ENCODE measurements around the gene PRKCA.

Gene PRKCA

GRCh38 chr17:66778531-66779236 lies 476.3 kb downstream of the PRKCA start:
- peak overlapping the region; percentile 32 for H3K9ac ChIP-seq (ENCODE audit: insufficient read length, low read depth)
- H3K9me3 ChIP-seq (ENCODE audit: insufficient read depth, low read length), result no peaks in the 10 kb centered on the region
- no peak for TF ChIP-seq YY1 (IDR thresholded peaks at IDR 0.05; ENCODE audit: insufficient read depth, insufficient read length)
- H3K4me1 ChIP-seq (ENCODE audit: insufficient read depth, insufficient read length), result peaks cover 23% of the 10 kb centered on the region
- H3K36me3 ChIP-seq (ENCODE audit: insufficient read depth, insufficient read length, low read length), result no peaks in the 10 kb centered on the region
- no peak for DNase-seq (ENCODE audit: low read depth, low spot score)
- no peaks in the 10 kb centered on the region for H3K27me3 ChIP-seq (ENCODE audit: insufficient read depth, insufficient read length)
- no peak overlapping the region for H3K4me3 ChIP-seq (ENCODE audit: insufficient read length, low read depth)

- Histone ChIP-seq H3K9me3 (ENCODE audit: insufficient read depth, low read length) (no peaks in the 10 kb centered on the region), H3K4me3 (ENCODE audit: insufficient read length, low read depth) (no peak overlapping the region), H3K36me3 (ENCODE audit: insufficient read depth, insufficient read length, low read length) (no peaks in the 10 kb centered on the region), H3K9ac (ENCODE audit: insufficient read length, low read depth) (peak overlapping the region; percentile 32), H3K4me1 (ENCODE audit: insufficient read depth, insufficient read length) (peaks cover 23% of the 10 kb centered on the region), H3K27me3 (ENCODE audit: insufficient read depth, insufficient read length) (no peaks in the 10 kb centered on the region)
- no peak for DNase-seq (ENCODE audit: low read depth, low spot score)
- no peak for TF ChIP-seq SUZ12 (IDR thresholded peaks at IDR 0.05; ENCODE audit: extremely low read depth, insufficient read depth, insufficient read length)
- no peak for TF ChIP-seq YY1 (IDR thresholded peaks at IDR 0.05; ENCODE audit: insufficient read depth, insufficient read length)
- TF ChIP-seq ZNF274 (IDR thresholded peaks at IDR 0.05; ENCODE audit: low read depth, low read length), result no peak
These were observed 476.8 kb downstream of the PRKCA start for GRCh38 chr17:66779237-66779606.

- H3K9ac ChIP-seq (ENCODE audit: insufficient read length, low read depth), result no peak overlapping the region
- no peak overlapping the region for H3K4me3 ChIP-seq (ENCODE audit: insufficient read length, low read depth)
These were observed 478.7 kb downstream of the PRKCA start for GRCh38 chr17:66781135-66781534.

GRCh38 chr17:66782851-66783250 lies 480.4 kb downstream of the PRKCA start:
- Histone ChIP-seq H3K27me3 (ENCODE audit: insufficient read depth, insufficient read length) (no peaks in the 10 kb centered on the region), H3K9ac (ENCODE audit: insufficient read length, low read depth) (no peak overlapping the region), H3K36me3 (ENCODE audit: insufficient read depth, insufficient read length, low read length) (peaks cover 8% of the 10 kb centered on the region), H3K9me3 (ENCODE audit: insufficient read depth, low read length) (no peaks in the 10 kb centered on the region), H3K4me3 (ENCODE audit: insufficient read length, low read depth) (no peak overlapping the region), H3K4me1 (ENCODE audit: insufficient read depth, insufficient read length) (peaks cover 19% of the 10 kb centered on the region)
- TF ChIP-seq YY1 (IDR thresholded peaks at IDR 0.05; ENCODE audit: insufficient read depth, insufficient read length) (no peak), SUZ12 (IDR thresholded peaks at IDR 0.05; ENCODE audit: extremely low read depth, insufficient read depth, insufficient read length) (no peak), ZNF274 (IDR thresholded peaks at IDR 0.05; ENCODE audit: low read depth, low read length) (no peak)
- DNase-seq (ENCODE audit: low read depth, low spot score), result no peak

More at GRCh38 chr17:66781135-66781534, 478.7 kb downstream of the PRKCA start:
- no peak for DNase-seq (ENCODE audit: low read depth, low spot score)
- TF ChIP-seq ZNF274 (IDR thresholded peaks at IDR 0.05; ENCODE audit: low read depth, low read length) (no peak), SUZ12 (IDR thresholded peaks at IDR 0.05; ENCODE audit: extremely low read depth, insufficient read depth, insufficient read length) (no peak), YY1 (IDR thresholded peaks at IDR 0.05; ENCODE audit: insufficient read depth, insufficient read length) (no peak)
- Histone ChIP-seq H3K4me1 (ENCODE audit: insufficient read depth, insufficient read length) (peaks cover 24% of the 10 kb centered on the region), H3K27me3 (ENCODE audit: insufficient read depth, insufficient read length) (no peaks in the 10 kb centered on the region), H3K36me3 (ENCODE audit: insufficient read depth, insufficient read length, low read length) (no peaks in the 10 kb centered on the region), H3K9me3 (ENCODE audit: insufficient read depth, low read length) (no peaks in the 10 kb centered on the region)

- peaks cover 19% of the 10 kb centered on the region for H3K4me1 ChIP-seq (ENCODE audit: insufficient read depth, insufficient read length)
These were observed 481.4 kb downstream of the PRKCA start for GRCh38 chr17:66783656-66784381.

GRCh38 chr17:66784621-66785364 lies 482.4 kb downstream of the PRKCA start:
- no peak overlapping the region for H3K9ac ChIP-seq (ENCODE audit: insufficient read length, low read depth)

More at GRCh38 chr17:66783656-66784381, 481.4 kb downstream of the PRKCA start:
- no peak for DNase-seq (ENCODE audit: low read depth, low spot score)
- H3K36me3 ChIP-seq (ENCODE audit: insufficient read depth, insufficient read length, low read length), result peaks cover 8% of the 10 kb centered on the region
- H3K9me3 ChIP-seq (ENCODE audit: insufficient read depth, low read length), result no peaks in the 10 kb centered on the region
- no peak overlapping the region for H3K9ac ChIP-seq (ENCODE audit: insufficient read length, low read depth)
- H3K4me3 ChIP-seq (ENCODE audit: insufficient read length, low read depth), result no peak overlapping the region
- H3K27me3 ChIP-seq (ENCODE audit: insufficient read depth, insufficient read length), result no peaks in the 10 kb centered on the region
- TF ChIP-seq ZNF274 (IDR thresholded peaks at IDR 0.05; ENCODE audit: low read depth, low read length) (no peak), SUZ12 (IDR thresholded peaks at IDR 0.05; ENCODE audit: extremely low read depth, insufficient read depth, insufficient read length) (no peak), YY1 (IDR thresholded peaks at IDR 0.05; ENCODE audit: insufficient read depth, insufficient read length) (no peak)

GRCh38 chr17:66786107-66786506 lies 483.7 kb downstream of the PRKCA start:
- DNase-seq (ENCODE audit: low read depth, low spot score), result no peak
- Histone ChIP-seq H3K4me1 (ENCODE audit: insufficient read depth, insufficient read length) (peaks cover 15% of the 10 kb centered on the region), H3K9ac (ENCODE audit: insufficient read length, low read depth) (no peak overlapping the region), H3K4me3 (ENCODE audit: insufficient read length, low read depth) (no peak overlapping the region), H3K9me3 (ENCODE audit: insufficient read depth, low read length) (no peaks in the 10 kb centered on the region), H3K36me3 (ENCODE audit: insufficient read depth, insufficient read length, low read length) (peaks cover 12% of the 10 kb centered on the region), H3K27me3 (ENCODE audit: insufficient read depth, insufficient read length) (no peaks in the 10 kb centered on the region)
- TF ChIP-seq ZNF274 (IDR thresholded peaks at IDR 0.05; ENCODE audit: low read depth, low read length), result no peak
- TF ChIP-seq SUZ12 (IDR thresholded peaks at IDR 0.05; ENCODE audit: extremely low read depth, insufficient read depth, insufficient read length), result no peak
- no peak for TF ChIP-seq YY1 (IDR thresholded peaks at IDR 0.05; ENCODE audit: insufficient read depth, insufficient read length)

More at GRCh38 chr17:66784621-66785364, 482.4 kb downstream of the PRKCA start:
- TF ChIP-seq YY1 (IDR thresholded peaks at IDR 0.05; ENCODE audit: insufficient read depth, insufficient read length) (no peak), SUZ12 (IDR thresholded peaks at IDR 0.05; ENCODE audit: extremely low read depth, insufficient read depth, insufficient read length) (no peak), ZNF274 (IDR thresholded peaks at IDR 0.05; ENCODE audit: low read depth, low read length) (no peak)
- peaks cover 16% of the 10 kb centered on the region for H3K4me1 ChIP-seq (ENCODE audit: insufficient read depth, insufficient read length)
- DNase-seq (ENCODE audit: low read depth, low spot score), result no peak
- H3K4me3 ChIP-seq (ENCODE audit: insufficient read length, low read depth), result no peak overlapping the region
- no peaks in the 10 kb centered on the region for H3K9me3 ChIP-seq (ENCODE audit: insufficient read depth, low read length)
- no peaks in the 10 kb centered on the region for H3K27me3 ChIP-seq (ENCODE audit: insufficient read depth, insufficient read length)
- peaks cover 12% of the 10 kb centered on the region for H3K36me3 ChIP-seq (ENCODE audit: insufficient read depth, insufficient read length, low read length)

Data from NT2/D1 (cell line).